DOHH2 (cell line): Measurements from ENCODE around the gene CDK14.

Experiments used
- H3F3A ChIP-seq: fragments of 200-600 bp; sonication (generic), shearing (Covaris generic); 2 replicates; pipeline ENCODE4 v1.6.0; 2016; ENCODE audit warnings: antibody characterized with exemption, mild to moderate bottlenecking; ENCODE audit not compliant: control insufficient read depth, insufficient read depth
- H3K27ac ChIP-seq: fragments of 200-600 bp; sonication (generic); 2 replicates; pipeline ENCODE4 v1.5.1; 2014; ENCODE audit warnings: low read depth, mild to moderate bottlenecking, low read length, moderate library complexity
- H3K27me3 ChIP-seq: fragments of 200-600 bp; sonication (generic); 2 replicates; pipeline ENCODE4 v1.6.1; 2014; ENCODE audit warnings: mild to moderate bottlenecking, low read length, mixed read lengths; ENCODE audit not compliant: control insufficient read depth
- H3K36me3 ChIP-seq: fragments of 200-600 bp; sonication (generic); 2 replicates; pipeline ENCODE4 v1.6.1; 2014; ENCODE audit warnings: mild to moderate bottlenecking, low read length, moderate library complexity, mixed read lengths; ENCODE audit not compliant: control insufficient read depth
- H3K4me1 ChIP-seq: fragments of 200-600 bp; sonication (generic); 2 replicates; pipeline ENCODE4 v1.6.1; 2014; ENCODE audit warnings: mild to moderate bottlenecking, low read length, mixed read lengths; ENCODE audit not compliant: control insufficient read depth
- H3K4me2 ChIP-seq: fragments of 200-600 bp; sonication (generic); 2 replicates; pipeline ENCODE4 v1.6.0; 2014; ENCODE audit warnings: mild to moderate bottlenecking, low read length, moderate library complexity
- H3K4me3 ChIP-seq: fragments of 200-600 bp; sonication (generic); 2 replicates; pipeline ENCODE4 v1.5.1; 2014; ENCODE audit warnings: mild to moderate bottlenecking, low read length, mixed read lengths
- H3K79me2 ChIP-seq: fragments of 200-600 bp; sonication (generic); 2 replicates; pipeline ENCODE4 v1.6.1; 2014; ENCODE audit warnings: mild to moderate bottlenecking, low read length, mixed read lengths; ENCODE audit not compliant: control insufficient read depth
- H3K9me2 ChIP-seq: fragments of 200-600 bp; sonication (generic); replicated peaks from 2 replicates; pipeline ENCODE4 v1.6.1; 2014; ENCODE audit warnings: mild to moderate bottlenecking, low read length, mixed read lengths; ENCODE audit not compliant: control insufficient read depth
- H3K9me3 ChIP-seq: fragments of 200-600 bp; sonication (generic); 2 replicates; pipeline ENCODE4 v1.6.1; 2014; ENCODE audit warnings: antibody characterized with exemption, low read length, mixed read lengths; ENCODE audit not compliant: control insufficient read depth, insufficient read depth
- H4K20me1 ChIP-seq: fragments of 200-600 bp; sonication (generic); 2 replicates; pipeline ENCODE4 v1.6.0; 2014; ENCODE audit warnings: low read depth, mild to moderate bottlenecking, antibody characterized with exemption, low read length, moderate library complexity; ENCODE audit not compliant: control insufficient read depth, insufficient read depth
- CTCF ChIP-seq: fragments of 200-600 bp; sonication (generic); IDR thresholded peaks from one replicate; pipeline ENCODE4 v1.5.1; 2014; ENCODE audit warnings: antibody characterized with exemption, mild to moderate bottlenecking, low read depth, low read length; ENCODE audit not compliant: poor library complexity, severe bottlenecking
- EZH2phosphoT487 ChIP-seq: fragments of 200-600 bp; sonication (generic); IDR thresholded peaks from 2 replicates; pipeline ENCODE4 v1.6.1; 2017; ENCODE audit warnings: borderline replicate concordance, mild to moderate bottlenecking, antibody characterized with exemption, low read length, moderate library complexity, mixed read lengths

CDK14 gene

GRCh38 chr7:90839727-90840291 lies 243.7 kb downstream of the CDK14 start:
- H3K79me2 ChIP-seq = peaks cover 33% of the 10 kb centered on the region
- 0 out of 2 replicates have a peak, but pooled peaks cover 3% of the 10 kb centered on the region for H3K9me3 ChIP-seq
- TF ChIP-seq CTCF (no peak), EZH2phosphoT487 (no peak)
- no peak overlapping the region for H3K4me2 ChIP-seq
- H3K36me3 ChIP-seq = peaks cover 32% of the 10 kb centered on the region
- H3K27me3 ChIP-seq = no peaks in the 10 kb centered on the region
- 0 out of 2 replicates have a peak, but pooled peaks cover 3% of the 10 kb centered on the region for H3F3A ChIP-seq
- H3K27ac ChIP-seq = no peak overlapping the region
- no peak overlapping the region for H3K4me3 ChIP-seq
- H3K4me1 ChIP-seq = peaks cover 8% of the 10 kb centered on the region
- no peaks in the 10 kb centered on the region for H3K9me2 ChIP-seq
- H4K20me1 ChIP-seq = no peaks in the 10 kb centered on the region

GRCh38 chr7:90841759-90842429 lies 245.8 kb downstream of the CDK14 start:
- Histone ChIP-seq H3K9me2 (no peaks in the 10 kb centered on the region), H3K4me1 (peaks cover 8% of the 10 kb centered on the region), H3K9me3 (0 out of 2 replicates have a peak, but pooled peaks cover 3% of the 10 kb centered on the region), H3K4me3 (no peak overlapping the region), H3K4me2 (peak overlapping the region; percentile 18; the same call in 1 of the 2 replicates), H3K27me3 (no peaks in the 10 kb centered on the region), H3K27ac (no peak overlapping the region), H4K20me1 (no peaks in the 10 kb centered on the region), H3K36me3 (peaks cover 19% of the 10 kb centered on the region), H3K79me2 (peaks cover 37% of the 10 kb centered on the region), H3F3A (0 out of 2 replicates have a peak, but pooled peaks cover 3% of the 10 kb centered on the region)
- TF ChIP-seq EZH2phosphoT487 (no peak), CTCF (no peak)

- 0 out of 2 replicates have a peak, but pooled peaks cover 3% of the 10 kb centered on the region for H3F3A ChIP-seq
- 0 out of 2 replicates have a peak, but pooled peaks cover 3% of the 10 kb centered on the region for H3K9me3 ChIP-seq
- H3K36me3 ChIP-seq = peaks cover 19% of the 10 kb centered on the region
- H3K4me2 ChIP-seq = peak overlapping the region; percentile 18; the same call in 1 of the 2 replicates
- TF ChIP-seq CTCF (no peak), EZH2phosphoT487 (no peak)
- H3K27me3 ChIP-seq = no peaks in the 10 kb centered on the region
- H3K4me3 ChIP-seq = no peak overlapping the region
- H4K20me1 ChIP-seq = no peaks in the 10 kb centered on the region
- H3K9me2 ChIP-seq = no peaks in the 10 kb centered on the region
- H3K4me1 ChIP-seq = peaks cover 8% of the 10 kb centered on the region
- peaks cover 39% of the 10 kb centered on the region for H3K79me2 ChIP-seq
- no peak overlapping the region for H3K27ac ChIP-seq
Measured at GRCh38 chr7:90842430-90842788, 246.3 kb downstream of the CDK14 start.
